HepG2 (cell line): ENCODE measurements around the gene VEGFA. TPM values are rescaled to one million over a fixed set of nuclear protein-coding genes. Genes with fewer than 3 reads are reported as not detected.

Experiments
- CEBPG ChIP-seq: IDR thresholded peaks from 2 replicates; pipeline ENCODE4 v1.6.1; 2016
- CENPX ChIP-seq: sonication (generic); formaldehyde crosslinking; IDR thresholded peaks from 2 replicates; pipeline ENCODE4 v1.9.0; 2021; ENCODE audit warnings: mild to moderate bottlenecking, missing genetic modification reagents, moderate library complexity
- CHD2 ChIP-seq: IDR thresholded peaks from 2 replicates; pipeline ENCODE4 v1.6.1; 2011; ENCODE audit warnings: low read depth, low read length, improper control_type of control experiment
- ESRRA ChIP-seq: sonication (generic); formaldehyde crosslinking; IDR thresholded peaks from 2 replicates; pipeline ENCODE4 v1.5.1; 2020; ENCODE audit warnings: mild to moderate bottlenecking, low read depth, missing genetic modification reagents
- ETS1 ChIP-seq: sonication (generic); formaldehyde crosslinking; IDR thresholded peaks from 2 replicates; pipeline ENCODE4 v1.4.0; 2020; ENCODE audit warnings: missing genetic modification reagents
- HOXA5 ChIP-seq: sonication (generic); formaldehyde crosslinking; IDR thresholded peaks from 2 replicates; pipeline ENCODE4 v1.4.0; 2020; ENCODE audit warnings: missing genetic modification reagents
- IRX3 ChIP-seq: sonication (generic); formaldehyde crosslinking; IDR thresholded peaks from 2 replicates; pipeline ENCODE4 v1.8.1; 2023; ENCODE audit warnings: mild to moderate bottlenecking, low read depth, missing genetic modification reagents, borderline replicate concordance
- ISL2 ChIP-seq: sonication (generic); formaldehyde crosslinking; IDR thresholded peaks from 2 replicates; pipeline ENCODE4 v1.5.0; 2020; ENCODE audit warnings: missing genetic modification reagents
- KLF9 ChIP-seq: IDR thresholded peaks from 2 replicates; pipeline ENCODE4 v1.6.1; 2016; ENCODE audit warnings: low read depth
- KMT2A ChIP-seq: sonication (generic); formaldehyde crosslinking; IDR thresholded peaks from 2 replicates; pipeline ENCODE4 v1.4.0; 2020; ENCODE audit warnings: missing genetic modification reagents
- MAF1 ChIP-seq: sonication (generic); formaldehyde crosslinking; IDR thresholded peaks from 2 replicates; pipeline ENCODE4 v1.5.0; 2020; ENCODE audit warnings: missing genetic modification reagents, borderline replicate concordance
- MEIS1 ChIP-seq: sonication (generic); formaldehyde crosslinking; IDR thresholded peaks from 2 replicates; pipeline ENCODE4 v1.9.0; 2021; ENCODE audit warnings: mild to moderate bottlenecking, missing genetic modification reagents, moderate library complexity, borderline replicate concordance
- MTF2 ChIP-seq: sonication (generic); formaldehyde crosslinking; IDR thresholded peaks from 2 replicates; pipeline ENCODE4 v1.5.0; 2020; ENCODE audit warnings: missing genetic modification reagents, borderline replicate concordance
- MXD1 ChIP-seq: sonication (generic); formaldehyde crosslinking; IDR thresholded peaks from 2 replicates; pipeline ENCODE4 v1.4.0; 2020; ENCODE audit warnings: mild to moderate bottlenecking, missing genetic modification reagents
- MXI1 ChIP-seq: IDR thresholded peaks from 3 replicates; pipeline ENCODE4 v1.6.1; 2012; ENCODE audit warnings: low read depth, low read length, inconsistent platforms, borderline replicate concordance
- SAP130 ChIP-seq: IDR thresholded peaks from 2 replicates; pipeline ENCODE4 v1.6.1; 2016; ENCODE audit warnings: low read depth
- SOX6 ChIP-seq, 2 experiments: fragments of 450-650 bp in 1 of 2; sonication (generic) in 1 of 2; formaldehyde crosslinking in 1 of 2; IDR thresholded peaks; 2 replicates each; pipeline versions ENCODE4 v1.4.0 to v1.6.1; 2017 to 2020; ENCODE audit warnings: antibody characterized with exemption in 1 of 2, mild to moderate bottlenecking in 1 of 2, missing genetic modification reagents in 1 of 2
- SSRP1 ChIP-seq: IDR thresholded peaks from 2 replicates; pipeline ENCODE4 v1.6.1; 2016; ENCODE audit warnings: control low read depth
- TRIM22 ChIP-seq: fragments of 450-650 bp; IDR thresholded peaks from 2 replicates; pipeline ENCODE4 v1.6.1; 2017
- ZC3H13 ChIP-seq: sonication (generic); formaldehyde crosslinking; IDR thresholded peaks from 2 replicates; pipeline ENCODE4 v1.8.1; 2023; ENCODE audit warnings: mild to moderate bottlenecking, missing genetic modification reagents, moderate library complexity
- ZGPAT ChIP-seq: IDR thresholded peaks from 2 replicates; pipeline ENCODE4 v1.6.1; 2016; ENCODE audit warnings: mild to moderate bottlenecking
- ZNF24 ChIP-seq: fragments of 450-650 bp; IDR thresholded peaks from 2 replicates; pipeline ENCODE4 v1.6.1; 2017; ENCODE audit warnings: antibody characterized with exemption, mild to moderate bottlenecking
- ZNF253 ChIP-seq: sonication (generic); formaldehyde crosslinking; IDR thresholded peaks from 2 replicates; pipeline ENCODE4 v1.8.0; 2022; ENCODE audit warnings: mild to moderate bottlenecking, missing genetic modification reagents, borderline replicate concordance
- ZNF260 ChIP-seq: sonication (generic); formaldehyde crosslinking; IDR thresholded peaks from 2 replicates; pipeline ENCODE4 v1.4.0; 2020; ENCODE audit warnings: missing genetic modification reagents, low read depth, mild to moderate bottlenecking, borderline replicate concordance
- ZNF605 ChIP-seq: sonication (generic); formaldehyde crosslinking; IDR thresholded peaks from 2 replicates; pipeline ENCODE4 v1.8.0; 2022; ENCODE audit warnings: mild to moderate bottlenecking, missing genetic modification reagents
- ZNF670 ChIP-seq: sonication (generic); formaldehyde crosslinking; IDR thresholded peaks from 2 replicates; pipeline ENCODE4 v1.8.0; 2022; ENCODE audit warnings: mild to moderate bottlenecking, missing genetic modification reagents, borderline replicate concordance
- ZNF678 ChIP-seq: sonication (generic); formaldehyde crosslinking; IDR thresholded peaks from 2 replicates; pipeline ENCODE4 v1.4.0; 2020; ENCODE audit warnings: mild to moderate bottlenecking, missing genetic modification reagents
- polyA plus RNA-seq, 8 experiments: library from polyadenylated mRNA; depleted of rRNA in 3 of 8; stranded (reverse) in 7 of 8; unstranded in 1 of 8; fragments of >200 nt; fragmentation: Illumina TruSeq in 4 of 8; extraction: Trizol in 4 of 8; gene quantifications; 2 replicates each; pipeline versions ENCODE4 v1.2.1 to v1.2.3, GENCODE V29; 2011 to 2016; ENCODE audit warnings: low read depth in 4 of 8, missing spikeins in 1 of 8, mixed read lengths in 1 of 8; ENCODE audit not compliant: insufficient read depth in 1 of 8
- total RNA-seq, 5 experiments: library from RNA; depleted of rRNA; stranded (reverse); fragments of >200 nt; fragmentation: Illumina TruSeq; extraction: Trizol; gene quantifications; 2 replicates each; pipeline ENCODE4 v1.2.3, GENCODE V29; 2016; ENCODE audit warnings: low read depth in 1 of 5

VEGFA gene
- total and polyA plus RNA-seq, 2 of the 13 experiments (the other 11 are each of a cell fraction or from before 2014, with no cell fraction given) = 68.1 to 629 TPM

- TF ChIP-seq ZNF253 (CRISPR knock-in tag) (no peak), ETS1 (no peak), ZNF678 (CRISPR knock-in tag) (no peak), KLF9 (CRISPR knock-in tag) (no peak), ZNF24 (peak; percentile 92), HOXA5 (CRISPR knock-in tag) (0 out of 2 replicates have a peak, but pooled peaks have one; percentile 59), SAP130 (CRISPR knock-in tag) (0 out of 2 replicates have a peak, but pooled peaks have one; percentile 40), CHD2 (no peak), ZNF670 (CRISPR knock-in tag) (no peak), SOX6 (IDR thresholded peaks at IDR 0.05) (no peak), SOX6 (CRISPR knock-in tag; IDR thresholded peaks at IDR 0.05) (peak; percentile 67), KMT2A (CRISPR knock-in tag) (no peak), MXI1 (no peak), MEIS1 (no peak), TRIM22 (no peak), ESRRA (no peak), ZC3H13 (CRISPR knock-in tag) (no peak), ZGPAT (no peak), CENPX (no peak), IRX3 (CRISPR knock-in tag) (no peak), MTF2 (no peak), SSRP1 (CRISPR knock-in tag) (no peak), ISL2 (0 out of 2 replicates have a peak, but pooled peaks have one; percentile 23), MAF1 (no peak), ZNF260 (CRISPR knock-in tag) (no peak), MXD1 (no peak), ZNF605 (CRISPR knock-in tag) (no peak), CEBPG (CRISPR knock-in tag) (peak; percentile 96)
Observed at GRCh38 chr6:43803055-43803782, 33.2 kb downstream of the VEGFA start (continued).
